HG03039 (cell line): ENCODE measurements around the gene ADAM8.
A peak's percentile ranks its signal among the peaks of the same experiment; 100 is the strongest.

Experiments used
- ATAC-seq: cut with Tn5 transposase; IDR thresholded peaks from one replicate; pipeline ENCODE4 v1.9.1; 2021; ENCODE audit warnings: mild to moderate bottlenecking, moderate library complexity; ENCODE audit not compliant: unreplicated experiment

The ADAM8 gene

GRCh38 chr10:133309100-133309719 lies 32.5 kb upstream of the ADAM8 start:
- ATAC-seq = peak; percentile 54

DNA sequence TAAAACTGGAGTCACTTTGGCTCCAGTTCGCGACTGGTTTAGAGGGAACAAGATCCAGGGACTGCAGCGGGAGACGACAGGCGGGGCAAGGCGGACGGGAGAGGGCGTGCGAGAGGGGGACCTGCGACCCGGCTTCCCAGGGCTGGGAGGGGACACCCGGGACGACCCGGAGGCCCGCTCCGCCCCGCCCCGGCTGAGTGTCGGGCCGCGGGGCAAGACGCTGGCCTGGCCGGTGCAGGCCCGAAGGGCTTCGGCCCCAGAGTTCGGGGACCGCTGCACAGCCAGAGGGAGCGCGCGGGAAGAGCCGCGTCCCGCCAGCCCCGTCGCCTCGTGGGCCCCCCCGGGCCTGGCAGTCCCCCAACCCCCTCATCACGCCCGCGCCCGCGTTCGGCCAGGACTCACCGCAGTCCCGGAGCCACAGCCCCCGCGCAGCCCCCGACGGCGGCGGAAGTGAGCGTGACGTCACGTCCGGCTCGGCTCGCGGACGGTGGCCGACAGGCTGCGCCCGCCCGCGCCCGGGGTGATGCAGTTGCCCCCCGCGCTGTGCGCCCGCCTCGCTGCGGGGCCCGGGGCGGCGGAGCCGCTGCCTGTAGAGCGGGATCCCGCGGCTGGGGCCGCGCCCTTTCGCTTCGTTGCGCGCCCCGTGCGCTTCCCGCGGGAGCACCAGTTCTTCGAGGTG lies 31.9 kb upstream of the ADAM8 start, which contains the start of the genes TUBGCP2 and ZNF511:
TUBGCP2 (minus strand) TSS at position 452 of the 679 bp plus-strand sequence. CDS start 5,931 bp downstream, outside the sequence.
ZNF511 (plus strand) TSS at position 494 of the 679 bp plus-strand sequence; CDS start at position 524, 30 bp downstream.
- peak; percentile 69 for ATAC-seq

- peak; percentile 22 for ATAC-seq
These were observed 31.2 kb upstream of the ADAM8 start for GRCh38 chr10:133307776-133308420.

GRCh38 chr10:133306941-133307379 lies 30.3 kb upstream of the ADAM8 start:
- ATAC-seq = no peak

DNA sequence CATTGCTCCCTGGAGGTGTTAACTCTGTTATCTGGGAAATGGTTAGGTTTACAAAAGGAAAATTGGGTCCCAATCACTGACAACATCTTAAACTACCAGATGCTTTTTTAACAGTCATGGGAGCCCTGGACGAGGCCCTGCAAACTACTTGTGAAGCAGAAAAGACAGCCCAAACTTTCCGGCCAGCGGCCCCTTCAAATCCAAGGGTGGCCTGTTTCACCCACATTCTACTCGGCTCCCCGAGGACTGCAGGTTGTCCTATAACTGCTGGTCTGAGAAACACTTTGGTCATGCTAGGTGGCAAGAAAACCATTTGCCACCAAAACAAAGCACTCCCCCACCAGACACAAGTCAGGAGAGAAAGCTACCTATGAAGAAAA lies 29.4 kb upstream of the ADAM8 start:
- ATAC-seq = no peak

- no peak for ATAC-seq
These were observed 26.5 kb upstream of the ADAM8 start for GRCh38 chr10:133303206-133303605.

DNA sequence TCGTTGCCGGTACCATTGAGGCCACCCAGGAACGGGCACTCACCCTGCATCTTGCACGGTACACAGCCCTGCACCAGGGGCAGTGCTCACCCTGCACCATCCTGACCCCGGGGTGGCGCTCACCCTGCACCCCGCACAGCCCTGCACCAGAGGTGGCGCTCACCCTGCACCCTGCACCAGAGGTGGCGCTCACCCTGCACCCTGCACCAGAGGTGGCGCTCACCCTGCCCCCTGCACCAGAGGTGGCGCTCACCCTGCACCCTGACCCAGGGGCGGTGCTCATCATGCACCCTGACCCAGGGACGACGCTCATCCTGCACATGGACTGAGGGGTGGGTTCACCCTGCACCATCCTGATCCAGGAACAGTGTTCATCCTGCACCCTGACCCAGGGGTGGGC lies 25.6 kb upstream of the ADAM8 start:
- no peak for ATAC-seq

DNA sequence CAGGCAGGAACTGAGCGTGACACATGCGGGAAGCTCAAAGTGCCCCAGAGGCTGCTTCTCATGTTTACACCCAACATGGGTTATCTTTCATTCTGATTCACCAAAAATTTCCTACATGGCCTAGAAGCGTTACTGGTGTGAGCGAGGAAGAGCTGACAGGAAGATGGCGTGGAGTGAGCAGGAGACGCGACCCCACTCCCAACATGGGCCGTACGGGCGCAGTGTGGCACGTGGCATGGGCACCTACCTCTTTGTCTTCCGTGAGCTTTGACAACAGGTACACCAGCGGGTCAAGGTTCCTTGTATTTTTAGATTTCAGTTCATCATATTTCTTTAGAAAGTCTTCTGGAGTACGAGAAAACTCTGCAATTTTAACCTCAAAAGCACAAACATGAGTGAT lies 23.1 kb upstream of the ADAM8 start:
- ATAC-seq = no peak

GRCh38 chr10:133299224-133299623 lies 22.6 kb upstream of the ADAM8 start:
- no peak for ATAC-seq

GRCh38 chr10:133298466-133298865 lies 21.8 kb upstream of the ADAM8 start:
- ATAC-seq = no peak

DNA sequence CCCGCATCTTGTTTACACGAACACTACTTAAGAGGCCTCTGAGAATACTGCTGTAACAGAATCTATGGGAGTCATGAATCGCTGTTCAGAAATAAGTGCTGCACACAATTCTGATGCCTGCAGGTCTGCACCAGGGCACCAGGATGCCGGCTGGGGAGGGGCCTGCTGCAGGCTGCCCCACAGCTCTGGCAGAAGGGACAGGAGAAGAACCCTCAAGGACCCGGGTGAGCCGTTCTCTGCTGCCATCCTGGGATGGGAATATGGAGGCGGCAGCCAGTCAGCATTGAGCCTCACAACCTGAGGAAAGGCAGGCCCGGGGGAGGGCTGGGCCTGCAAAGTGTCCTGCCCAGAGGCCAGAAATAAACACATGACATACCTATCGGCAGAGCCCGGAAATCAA lies 20.8 kb upstream of the ADAM8 start:
- no peak for ATAC-seq

DNA sequence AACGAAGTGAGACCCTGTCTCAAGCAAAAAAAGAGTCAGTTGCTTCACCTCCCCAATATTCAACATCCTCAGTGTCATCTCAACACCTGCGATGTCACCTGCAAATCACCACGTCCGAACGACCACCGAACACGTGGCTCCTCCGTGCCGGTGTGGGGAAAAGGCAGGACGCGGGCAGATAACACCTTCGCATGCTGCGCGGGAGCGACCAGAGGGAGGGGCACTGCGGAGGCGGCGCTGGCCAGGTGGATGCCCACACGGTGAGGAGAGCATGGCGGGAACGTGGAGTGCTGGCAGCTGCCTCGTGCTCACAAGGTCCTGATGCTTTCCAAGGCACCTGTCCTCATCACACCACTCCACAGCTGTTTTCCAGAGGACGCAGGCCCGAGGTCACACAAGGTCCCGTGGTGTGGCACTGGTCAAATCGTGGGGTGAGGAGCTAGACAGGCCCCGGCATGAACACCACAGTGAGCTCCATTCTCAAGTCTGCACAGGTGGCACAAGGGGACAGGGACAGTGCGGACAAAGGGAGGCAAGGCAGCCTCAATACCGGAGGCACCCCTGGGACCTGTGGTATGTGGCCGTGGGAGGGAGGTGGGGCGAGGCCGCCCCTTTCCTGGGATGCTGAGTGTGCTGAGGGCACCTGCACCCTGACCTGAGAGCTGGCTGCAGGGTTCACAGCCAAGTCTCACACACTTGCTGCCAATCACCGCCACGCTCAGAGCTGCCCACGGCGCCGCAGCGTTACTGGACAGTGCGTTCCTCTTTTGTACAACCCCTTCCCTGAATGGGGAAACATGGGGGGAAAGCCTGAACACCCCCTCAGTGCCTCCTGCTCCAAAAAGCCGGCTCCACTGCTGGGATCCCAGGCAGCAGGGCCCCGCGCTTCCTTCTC lies 19.0 kb upstream of the ADAM8 start:
- no peak for ATAC-seq

DNA sequence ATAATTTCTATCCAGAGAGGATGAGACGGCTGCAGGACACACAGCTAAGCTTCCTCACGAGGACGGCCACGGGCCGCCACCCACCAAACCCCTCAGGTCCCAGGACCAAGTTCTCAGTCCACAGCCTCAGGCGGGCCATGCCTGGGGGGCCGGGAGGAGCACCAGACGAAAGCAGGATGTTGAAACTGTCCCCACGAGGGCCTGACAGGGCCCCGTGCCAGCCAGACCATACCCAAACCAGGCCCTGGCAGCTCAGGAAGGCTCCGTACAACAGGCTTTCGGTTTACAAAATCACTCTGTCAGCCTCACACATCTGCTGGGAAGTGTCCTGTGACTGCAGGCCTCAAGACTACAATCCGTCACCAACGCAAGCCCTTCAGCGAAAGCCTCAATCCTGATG lies 17.5 kb upstream of the ADAM8 start:
- no peak for ATAC-seq

- no peak for ATAC-seq
These were observed 17.1 kb upstream of the ADAM8 start for GRCh38 chr10:133293810-133294119.

- no peak for ATAC-seq
These were observed 16.5 kb upstream of the ADAM8 start for GRCh38 chr10:133292919-133293809.

DNA sequence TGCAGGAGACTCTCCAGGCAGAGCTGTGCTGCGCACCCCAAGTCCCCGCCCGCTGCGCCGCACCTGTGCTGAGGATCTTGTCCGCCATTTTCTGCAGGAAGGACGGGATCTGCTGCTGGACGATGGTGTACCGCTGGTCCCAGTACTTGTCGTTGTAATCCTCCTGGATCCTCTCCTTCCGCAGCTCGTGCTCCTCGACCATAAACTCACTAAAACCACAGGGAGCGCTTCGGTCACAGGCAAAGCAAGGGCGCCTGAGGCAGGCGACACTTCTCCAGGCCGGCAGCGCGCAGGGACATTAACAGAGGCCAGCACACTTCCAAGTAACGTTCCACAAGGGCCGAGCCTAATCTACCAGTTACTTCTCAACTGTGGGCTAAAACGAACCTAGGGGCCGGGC lies 13.1 kb upstream of the ADAM8 start:
- ATAC-seq = no peak

DNA sequence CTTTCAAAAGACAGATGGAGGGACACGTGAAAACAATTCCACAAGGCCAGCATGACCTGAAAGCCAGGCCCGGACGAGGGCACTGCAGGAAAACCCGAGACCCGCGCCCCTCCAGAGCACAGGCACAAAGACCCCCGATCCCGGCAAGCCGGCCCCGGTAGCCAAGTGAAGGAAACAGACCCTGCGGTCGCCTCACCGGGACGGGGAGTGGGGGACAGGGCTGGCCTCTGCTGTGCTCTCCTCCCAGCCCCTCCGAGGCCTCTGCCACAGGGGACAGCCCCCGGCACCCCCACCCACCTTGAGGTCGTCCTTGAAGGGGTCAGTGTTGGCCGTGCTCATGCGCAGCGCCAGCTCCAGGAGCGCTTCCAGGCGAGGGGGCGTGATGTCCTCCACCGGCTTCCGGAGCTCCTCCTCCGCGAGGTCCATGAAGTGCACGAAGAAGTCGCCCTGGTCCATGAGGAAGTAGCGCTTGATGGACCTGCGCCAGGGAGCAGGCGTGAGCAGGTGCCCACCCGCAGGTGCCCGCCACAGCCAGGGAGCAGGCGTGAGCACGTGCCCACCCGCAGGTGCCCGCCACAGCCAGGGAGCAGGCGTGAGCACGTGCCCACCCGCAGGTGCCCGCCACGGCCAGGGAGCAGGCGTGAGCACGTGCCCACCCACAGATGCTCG lies 11.3 kb upstream of the ADAM8 start:
- ATAC-seq = no peak

- no peak for ATAC-seq
These were observed 9.7 kb upstream of the ADAM8 start for GRCh38 chr10:133286366-133286765.

DNA sequence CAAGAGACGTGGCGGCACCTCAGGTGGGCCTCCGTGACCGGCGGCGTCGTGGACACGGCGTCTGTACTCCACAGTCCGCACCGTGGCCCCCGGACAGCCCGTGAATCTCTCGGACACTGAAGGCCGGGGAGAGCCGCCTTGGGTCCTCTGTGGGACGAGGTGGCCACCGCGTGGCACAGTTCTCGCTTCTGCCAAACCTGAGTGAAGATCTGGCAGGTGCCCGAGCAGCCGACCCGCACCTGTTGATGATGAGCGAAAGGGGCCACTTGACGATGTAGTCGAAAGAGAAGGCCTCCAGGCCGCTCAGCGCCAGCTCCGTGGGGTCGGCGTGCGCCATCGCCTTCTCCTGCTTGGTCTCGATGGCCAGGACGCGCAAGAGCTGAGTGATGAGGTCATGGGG lies 8.5 kb upstream of the ADAM8 start:
- no peak for ATAC-seq

- ATAC-seq = no peak
These were observed 7.3 kb upstream of the ADAM8 start for GRCh38 chr10:133283931-133284330.
